ENCODE data around the gene NHS.

NHS gene

GRCh38 chrX:17736478-17736855 is 361.5 kb downstream of the NHS start:
- peaks cover 13% of the 10 kb centered on the region for H3K4me1 Mint-ChIP-seq (ENCODE audit: low read depth)
- H3K9me3 Mint-ChIP-seq, result no peaks in the 10 kb centered on the region
- H3K27me3 Mint-ChIP-seq (ENCODE audit: low read depth), result peaks cover 37% of the 10 kb centered on the region
- H3K36me3 Mint-ChIP-seq (ENCODE audit: low read depth), result no peaks in the 10 kb centered on the region
- H3K27ac Mint-ChIP-seq, result no peak overlapping the region
- peak overlapping the region; percentile 83 for H3K4me3 Mint-ChIP-seq

GRCh38 chrX:17736856-17737709 is 362.1 kb downstream of the NHS start, which contains the start of gene SCML1:
Gene SCML1 (plus strand): TSS chrX:17737493. CDS start chrX:17744187, 6,694 bp downstream.
- H3K9me3 Mint-ChIP-seq, result no peaks in the 10 kb centered on the region
- H3K27me3 Mint-ChIP-seq (ENCODE audit: low read depth), result peaks cover 41% of the 10 kb centered on the region
- no peaks in the 10 kb centered on the region for H3K36me3 Mint-ChIP-seq (ENCODE audit: low read depth)
- peak within 1 kb of the TSS; percentile 83 for H3K4me3 Mint-ChIP-seq
- peaks cover 13% of the 10 kb centered on the region for H3K4me1 Mint-ChIP-seq (ENCODE audit: low read depth)
- peak within 1 kb of the TSS; percentile 49 for H3K27ac Mint-ChIP-seq

- peaks cover 13% of the 10 kb centered on the region for H3K4me1 Mint-ChIP-seq (ENCODE audit: low read depth)
- H3K36me3 Mint-ChIP-seq (ENCODE audit: low read depth), result no peaks in the 10 kb centered on the region
- H3K4me3 Mint-ChIP-seq, result peak overlapping the region; percentile 83
- peaks cover 46% of the 10 kb centered on the region for H3K27me3 Mint-ChIP-seq (ENCODE audit: low read depth)
- H3K9me3 Mint-ChIP-seq, result no peaks in the 10 kb centered on the region
- peak overlapping the region; percentile 28 for H3K27ac Mint-ChIP-seq
Observed at GRCh38 chrX:17737710-17737985, 362.6 kb downstream of the NHS start.

- H3K27ac Mint-ChIP-seq, result peak overlapping the region; percentile 28
- H3K36me3 Mint-ChIP-seq (ENCODE audit: low read depth), result no peaks in the 10 kb centered on the region
- H3K4me3 Mint-ChIP-seq, result peak overlapping the region; percentile 83
- no peaks in the 10 kb centered on the region for H3K9me3 Mint-ChIP-seq
- peaks cover 13% of the 10 kb centered on the region for H3K4me1 Mint-ChIP-seq (ENCODE audit: low read depth)
- H3K27me3 Mint-ChIP-seq (ENCODE audit: low read depth), result peaks cover 46% of the 10 kb centered on the region
Observed at GRCh38 chrX:17737986-17738713, 363.1 kb downstream of the NHS start.

GRCh38 chrX:17738737-17739535 is 363.9 kb downstream of the NHS start:
- peak overlapping the region; percentile 83 for H3K4me3 Mint-ChIP-seq
- H3K27me3 Mint-ChIP-seq (ENCODE audit: low read depth), result peaks cover 47% of the 10 kb centered on the region
- no peaks in the 10 kb centered on the region for H3K9me3 Mint-ChIP-seq
- H3K36me3 Mint-ChIP-seq (ENCODE audit: low read depth), result no peaks in the 10 kb centered on the region
- H3K4me1 Mint-ChIP-seq (ENCODE audit: low read depth), result peaks cover 13% of the 10 kb centered on the region
- H3K27ac Mint-ChIP-seq, result no peak overlapping the region

- H3K4me3 Mint-ChIP-seq, result no peak overlapping the region
- H3K36me3 Mint-ChIP-seq (ENCODE audit: low read depth), result no peaks in the 10 kb centered on the region
- peaks cover 41% of the 10 kb centered on the region for H3K27me3 Mint-ChIP-seq (ENCODE audit: low read depth)
- H3K27ac Mint-ChIP-seq, result no peak overlapping the region
- no peaks in the 10 kb centered on the region for H3K9me3 Mint-ChIP-seq
- H3K4me1 Mint-ChIP-seq (ENCODE audit: low read depth), result peaks cover 13% of the 10 kb centered on the region
Observed at GRCh38 chrX:17740137-17741122, 365.4 kb downstream of the NHS start.

GRCh38 chrX:17741123-17741511 is 366.1 kb downstream of the NHS start:
- Mint-ChIP-seq H3K27me3 (ENCODE audit: low read depth) (peaks cover 44% of the 10 kb centered on the region), H3K27ac (no peak overlapping the region), H3K36me3 (ENCODE audit: low read depth) (no peaks in the 10 kb centered on the region), H3K4me1 (ENCODE audit: low read depth) (peaks cover 13% of the 10 kb centered on the region), H3K4me3 (no peak overlapping the region), H3K9me3 (no peaks in the 10 kb centered on the region)

- H3K27ac Mint-ChIP-seq, result no peak overlapping the region
- no peaks in the 10 kb centered on the region for H3K9me3 Mint-ChIP-seq
- H3K4me1 Mint-ChIP-seq (ENCODE audit: low read depth), result peaks cover 4% of the 10 kb centered on the region
- no peaks in the 10 kb centered on the region for H3K36me3 Mint-ChIP-seq (ENCODE audit: low read depth)
- H3K27me3 Mint-ChIP-seq (ENCODE audit: low read depth), result peaks cover 39% of the 10 kb centered on the region
- no peak overlapping the region for H3K4me3 Mint-ChIP-seq
Observed at GRCh38 chrX:17743913-17744312, 368.9 kb downstream of the NHS start.

- Mint-ChIP-seq H3K4me1 (ENCODE audit: low read depth) (no peaks in the 10 kb centered on the region), H3K27me3 (ENCODE audit: low read depth) (peaks cover 32% of the 10 kb centered on the region), H3K4me3 (no peak overlapping the region), H3K36me3 (ENCODE audit: low read depth) (no peaks in the 10 kb centered on the region), H3K9me3 (no peaks in the 10 kb centered on the region), H3K27ac (no peak overlapping the region)
Observed at GRCh38 chrX:17744896-17745523, 370.0 kb downstream of the NHS start.

GRCh38 chrX:17747692-17748091 is 372.7 kb downstream of the NHS start:
- H3K9me3 Mint-ChIP-seq, result no peaks in the 10 kb centered on the region
- no peak overlapping the region for H3K27ac Mint-ChIP-seq
- H3K36me3 Mint-ChIP-seq (ENCODE audit: low read depth), result no peaks in the 10 kb centered on the region
- H3K27me3 Mint-ChIP-seq (ENCODE audit: low read depth), result peaks cover 12% of the 10 kb centered on the region
- no peak overlapping the region for H3K4me3 Mint-ChIP-seq
- no peaks in the 10 kb centered on the region for H3K4me1 Mint-ChIP-seq (ENCODE audit: low read depth)

- no peaks in the 10 kb centered on the region for H3K4me1 Mint-ChIP-seq (ENCODE audit: low read depth)
- peaks cover 11% of the 10 kb centered on the region for H3K27me3 Mint-ChIP-seq (ENCODE audit: low read depth)
- no peak overlapping the region for H3K27ac Mint-ChIP-seq
- no peak overlapping the region for H3K4me3 Mint-ChIP-seq
- no peaks in the 10 kb centered on the region for H3K9me3 Mint-ChIP-seq
- H3K36me3 Mint-ChIP-seq (ENCODE audit: low read depth), result no peaks in the 10 kb centered on the region
Observed at GRCh38 chrX:17748684-17749083, 373.7 kb downstream of the NHS start.

- H3K27ac Mint-ChIP-seq, result no peak overlapping the region
- no peaks in the 10 kb centered on the region for H3K36me3 Mint-ChIP-seq (ENCODE audit: low read depth)
Observed at GRCh38 chrX:17750436-17750835, 375.4 kb downstream of the NHS start.

GRCh38 chrX:17758382-17758781 is 383.4 kb downstream of the NHS start:
- Mint-ChIP-seq H3K4me1 (ENCODE audit: low read depth) (no peaks in the 10 kb centered on the region), H3K4me3 (no peak overlapping the region), H3K9me3 (no peaks in the 10 kb centered on the region), H3K27me3 (ENCODE audit: low read depth) (peaks cover 4% of the 10 kb centered on the region), H3K36me3 (ENCODE audit: low read depth) (no peaks in the 10 kb centered on the region), H3K27ac (no peak overlapping the region)

More at GRCh38 chrX:17750436-17750835, 375.4 kb downstream of the NHS start:
- no peaks in the 10 kb centered on the region for H3K4me1 Mint-ChIP-seq (ENCODE audit: low read depth)
- peaks cover 10% of the 10 kb centered on the region for H3K27me3 Mint-ChIP-seq (ENCODE audit: low read depth)
- no peaks in the 10 kb centered on the region for H3K9me3 Mint-ChIP-seq
- no peak overlapping the region for H3K4me3 Mint-ChIP-seq

Measured in T-helper 1 cell treated with Interleukin-12 subunit alpha and Interleukin-12 subunit beta and Interleukin-4 antibody, amounts not matched to agents 30 μg/mL and 1 μg/mL, for 36 hours (primary cell).